Uterus (tissue), 2 donors: ENCODE data around the gene ZNF423.

ENCODE experiments used
- CTCF ChIP-seq, 4 experiments: fragments of 200-600 bp in 2 of 4; fragments of 450-650 bp in 2 of 4; sonication (generic) in 2 of 4; IDR thresholded peaks; one replicate each; pipeline ENCODE4 v1.5.1; 2016 to 2019; ENCODE audit warnings: antibody characterized with exemption in 4 of 4, mild to moderate bottlenecking in 2 of 4, moderate library complexity in 1 of 4
- POLR2A ChIP-seq, 2 donors: fragments of 450-650 bp; IDR thresholded peaks; one replicate each; pipeline ENCODE4 v1.6.1; 2016; ENCODE audit warnings: antibody characterized with exemption in 2 of 2, mild to moderate bottlenecking in 1 of 2, moderate library complexity in 1 of 2

- TF ChIP-seq CTCF (IDR thresholded peaks at IDR 0.05) (no peak), POLR2A (IDR thresholded peaks at IDR 0.05) (no peak)
These were observed 3.6 kb downstream of the ZNF423 start for GRCh38 chr16:49852279-49852678.
